CD4-positive, alpha-beta T cell treated with Interferon alpha-2 for 1 hour (primary cell): Measurements from ENCODE around the gene FOXA1.

Experiments used
- DNase-seq, 2 donors: peaks; one replicate each; pipeline ENCODE4 v3.0.0-alpha.2; 2020 to 2022

Gene FOXA1

GRCh38 chr14:37594971-37595808 lies at the start of gene FOXA1, which contains the start of gene TTC6:
FOXA1 (minus strand) TSS chr14:37595249; CDS start chr14:37594972, 277 bp downstream.
TTC6 (plus strand) TSS chr14:37595629; CDS start chr14:37622065, 26,436 bp downstream.
- no peak for DNase-seq

GRCh38 chr14:37643701-37644100 lies 48.7 kb upstream of the FOXA1 start:
- no peak for DNase-seq

GRCh38 chr14:37642125-37642524 lies 47.1 kb upstream of the FOXA1 start:
- DNase-seq = no peak

- no peak for DNase-seq
Observed at GRCh38 chr14:37641117-37641516, 46.1 kb upstream of the FOXA1 start.

- no peak for DNase-seq
Observed at GRCh38 chr14:37638599-37638998, 43.5 kb upstream of the FOXA1 start.

- no peak for DNase-seq
Observed at GRCh38 chr14:37637341-37637740, 42.3 kb upstream of the FOXA1 start.

- no peak for DNase-seq
Observed at GRCh38 chr14:37625597-37626595, 30.8 kb upstream of the FOXA1 start.

- DNase-seq = no peak
Observed at GRCh38 chr14:37623971-37624370, 28.9 kb upstream of the FOXA1 start.

GRCh38 chr14:37623426-37623951 lies 28.4 kb upstream of the FOXA1 start:
- DNase-seq = no peak

GRCh38 chr14:37622231-37622923 lies 27.3 kb upstream of the FOXA1 start:
- no peak for DNase-seq

- no peak for DNase-seq
Observed at GRCh38 chr14:37620856-37621255, 25.8 kb upstream of the FOXA1 start.

GRCh38 chr14:37618498-37619028 lies 23.5 kb upstream of the FOXA1 start:
- no peak for DNase-seq

- no peak for DNase-seq
Observed at GRCh38 chr14:37617864-37618365, 22.9 kb upstream of the FOXA1 start.

- no peak for DNase-seq
Observed at GRCh38 chr14:37616853-37617252, 21.8 kb upstream of the FOXA1 start.

- no peak for DNase-seq
Observed at GRCh38 chr14:37615582-37616289, 20.7 kb upstream of the FOXA1 start.

GRCh38 chr14:37610945-37611523 lies 16.0 kb upstream of the FOXA1 start:
- no peak for DNase-seq

GRCh38 chr14:37608649-37609048 lies 13.6 kb upstream of the FOXA1 start:
- DNase-seq = no peak

GRCh38 chr14:37606678-37607077 lies 11.6 kb upstream of the FOXA1 start:
- DNase-seq = no peak

GRCh38 chr14:37603688-37604251 lies 8.7 kb upstream of the FOXA1 start:
- no peak for DNase-seq

GRCh38 chr14:37602605-37603453 lies 7.8 kb upstream of the FOXA1 start:
- DNase-seq = no peak
